ENCODE results near the gene ST6GALNAC6. TPM values are rescaled to one million over a fixed set of nuclear protein-coding genes. Genes with fewer than 3 reads are reported as not detected.

Gene ST6GALNAC6
- total RNA-seq, 1 donor from 2014 or later = 48.4 TPM

GRCh38 chr9:127907867-127908659 is 8.7 kb upstream of the ST6GALNAC6 start:
- no peaks in the 10 kb centered on the region for H3K9me3 ChIP-seq (replicated peaks)
- no peak overlapping the region for H3K4me3 ChIP-seq
- H3K4me1 ChIP-seq = peaks cover 50% of the 10 kb centered on the region
- no peak overlapping the region for H3K27ac ChIP-seq (replicated peaks)
- TF ChIP-seq CTCF (IDR thresholded peaks at IDR 0.05; ENCODE audit: borderline replicate concordance) = no peak
- peaks cover 43% of the 10 kb centered on the region for H3K36me3 ChIP-seq
- intact Hi-C loops (cut with micrococcal nuclease) = no loop called here
- no peaks in the 10 kb centered on the region for H3K27me3 ChIP-seq (ENCODE audit: low read depth)
- no peak for DNase-seq

GRCh38 chr9:127905788-127906191 is 6.4 kb upstream of the ST6GALNAC6 start:
- H3K27me3 ChIP-seq (ENCODE audit: low read depth) = no peaks in the 10 kb centered on the region
- peak overlapping the region; percentile 88 for H3K27ac ChIP-seq (replicated peaks)
- TF ChIP-seq CTCF (IDR thresholded peaks at IDR 0.05; ENCODE audit: borderline replicate concordance) = no peak
- peaks cover 22% of the 10 kb centered on the region for H3K36me3 ChIP-seq
- H3K4me3 ChIP-seq = no peak overlapping the region
- no peaks in the 10 kb centered on the region for H3K9me3 ChIP-seq (replicated peaks)
- no peak for DNase-seq
- H3K4me1 ChIP-seq = peaks cover 53% of the 10 kb centered on the region
- intact Hi-C loops (cut with micrococcal nuclease) = no loop called here

- DNase-seq = no peak
- Histone ChIP-seq H3K27me3 (ENCODE audit: low read depth) (no peaks in the 10 kb centered on the region), H3K9me3 (replicated peaks) (no peaks in the 10 kb centered on the region), H3K27ac (replicated peaks) (peak overlapping the region; percentile 88), H3K4me1 (peaks cover 49% of the 10 kb centered on the region), H3K4me3 (no peak overlapping the region), H3K36me3 (peaks cover 17% of the 10 kb centered on the region)
- no peak for TF ChIP-seq CTCF (IDR thresholded peaks at IDR 0.05; ENCODE audit: borderline replicate concordance)
- intact Hi-C loops (cut with micrococcal nuclease) = no loop called here
Observed at GRCh38 chr9:127905004-127905728, 5.8 kb upstream of the ST6GALNAC6 start.

GRCh38 chr9:127904561-127905003 is 5.2 kb upstream of the ST6GALNAC6 start:
- no peaks in the 10 kb centered on the region for H3K9me3 ChIP-seq (replicated peaks)
- TF ChIP-seq CTCF (IDR thresholded peaks at IDR 0.05; ENCODE audit: borderline replicate concordance) = no peak
- no peaks in the 10 kb centered on the region for H3K27me3 ChIP-seq (ENCODE audit: low read depth)
- intact Hi-C loops (cut with micrococcal nuclease) = no loop called here
- H3K27ac ChIP-seq (replicated peaks) = peak overlapping the region; percentile 88
- H3K36me3 ChIP-seq = peaks cover 12% of the 10 kb centered on the region
- peaks cover 54% of the 10 kb centered on the region for H3K4me1 ChIP-seq
- H3K4me3 ChIP-seq = no peak overlapping the region
- no peak for DNase-seq

- Histone ChIP-seq H3K27me3 (ENCODE audit: low read depth) (no peaks in the 10 kb centered on the region), H3K9me3 (replicated peaks) (no peaks in the 10 kb centered on the region), H3K4me3 (no peak overlapping the region), H3K36me3 (peaks cover 9% of the 10 kb centered on the region), H3K4me1 (peaks cover 58% of the 10 kb centered on the region), H3K27ac (replicated peaks) (peak overlapping the region; percentile 88)
- no peak for TF ChIP-seq CTCF (IDR thresholded peaks at IDR 0.05; ENCODE audit: borderline replicate concordance)
- intact Hi-C loops (cut with micrococcal nuclease) = no loop called here
- DNase-seq = peak; percentile 81
Observed at GRCh38 chr9:127903557-127904475, 4.4 kb upstream of the ST6GALNAC6 start.
